GM23248 (cell line): ENCODE measurements around the gene CRB2. TPM values are rescaled to one million over a fixed set of nuclear protein-coding genes. Genes with fewer than 3 reads are reported as not detected.

ENCODE experiments used
- DNase-seq: peaks from one replicate; pipeline ENCODE4 v3.0.0-alpha.2; 2015
- H2AFZ ChIP-seq: fragments of 200-600 bp; sonication (generic); 2 replicates; pipeline ENCODE4 v1.6.1; 2016; ENCODE audit warnings: antibody characterized with exemption
- H3F3A ChIP-seq: fragments of 200-600 bp; sonication (generic); 2 replicates; pipeline ENCODE4 v1.6.1; 2016; ENCODE audit warnings: mild to moderate bottlenecking, antibody characterized with exemption, mixed run types; ENCODE audit not compliant: insufficient read depth
- H3K27ac ChIP-seq: fragments of 200-600 bp; sonication (generic); 2 replicates; pipeline ENCODE4 v1.5.1; 2016; ENCODE audit warnings: mild to moderate bottlenecking
- H3K27me3 ChIP-seq: fragments of 200-600 bp; sonication (generic); replicated peaks from 2 replicates; pipeline ENCODE4 v1.6.1; 2016; ENCODE audit warnings: mild to moderate bottlenecking; ENCODE audit not compliant: insufficient read depth
- H3K36me3 ChIP-seq: fragments of 200-600 bp; sonication (generic); 2 replicates; pipeline ENCODE4 v1.6.1; 2016; ENCODE audit warnings: low read depth, mild to moderate bottlenecking
- H3K4me1 ChIP-seq: fragments of 200-600 bp; sonication (generic); 2 replicates; pipeline ENCODE4 v1.6.1; 2016; ENCODE audit warnings: mild to moderate bottlenecking; ENCODE audit not compliant: insufficient read depth
- H3K4me2 ChIP-seq: fragments of 200-600 bp; sonication (generic); one replicate; pipeline ENCODE4 v1.6.1; 2016; ENCODE audit warnings: mild to moderate bottlenecking; ENCODE audit not compliant: unreplicated experiment
- H3K4me3 ChIP-seq: fragments of 200-600 bp; sonication (generic); 2 replicates; pipeline ENCODE4 v1.5.1; 2016; ENCODE audit warnings: mild to moderate bottlenecking
- H3K79me2 ChIP-seq: fragments of 200-600 bp; sonication (generic); 2 replicates; pipeline ENCODE4 v1.6.1; 2016; ENCODE audit warnings: mild to moderate bottlenecking; ENCODE audit not compliant: insufficient read depth
- H3K9ac ChIP-seq: fragments of 200-600 bp; sonication (generic); 2 replicates; pipeline ENCODE4 v1.6.1; 2016; ENCODE audit warnings: mild to moderate bottlenecking
- H3K9me2 ChIP-seq: fragments of 200-600 bp; sonication (generic); 2 replicates; pipeline ENCODE4 v1.6.1; 2016; ENCODE audit warnings: mixed run types, mild to moderate bottlenecking, moderate library complexity; ENCODE audit not compliant: insufficient read depth
- H3K9me3 ChIP-seq: fragments of 200-600 bp; sonication (generic); one replicate; pipeline ENCODE4 v1.6.1; 2017; ENCODE audit warnings: low read depth
- H4K20me1 ChIP-seq: fragments of 200-600 bp; sonication (generic); 2 replicates; pipeline ENCODE4 v1.6.0; 2016; ENCODE audit not compliant: insufficient read depth
- EZH2 ChIP-seq: fragments of 200-600 bp; sonication (generic); IDR thresholded peaks from 2 replicates; pipeline ENCODE4 v1.6.1; 2018; ENCODE audit warnings: antibody characterized with exemption, mild to moderate bottlenecking; ENCODE audit not compliant: insufficient read depth, poor library complexity, severe bottlenecking
- EZH2phosphoT487 ChIP-seq: fragments of 200-600 bp; sonication (generic); IDR thresholded peaks from 2 replicates; pipeline ENCODE4 v1.6.1; 2018; ENCODE audit warnings: antibody characterized with exemption, moderate library complexity, mild to moderate bottlenecking, low read depth; ENCODE audit not compliant: insufficient read depth
- WGBS, 2 experiments: methylation state at CpG; one replicate each; pipeline ENCODE4 v1.1.6; 2015 to 2017; ENCODE audit warnings: low lambda C conversion rate in 2 of 2, low coverage in 1 of 2; ENCODE audit errors: missing lambda C conversion rate in 2 of 2; 5-methylcytosine and 5-hydroxymethylcytosine counted together
- in situ Hi-C: fragments of 300-500 bp; cut with MboI; formaldehyde crosslinking; loops from 2 replicates; pipeline ENCODE4 v1.15.0; 2020
- polyA plus RNA-seq: library from polyadenylated mRNA; unstranded; fragments of >200 nt; fragmentation: Nextera tagmentation; extraction: Ambion mirVana; gene quantifications from 2 replicates; pipeline ENCODE4 v1.2.1, GENCODE V29; 2016
- total RNA-seq: library from RNA; depleted of rRNA; stranded (reverse); fragments of >200 nt; shearing (Covaris generic); gene quantifications from 2 replicates; pipeline ENCODE4 v1.2.3, GENCODE V29; 2014

CRB2 gene
- total and polyA plus RNA-seq, 2 experiments from 2014 or later, result not detected

DNA sequence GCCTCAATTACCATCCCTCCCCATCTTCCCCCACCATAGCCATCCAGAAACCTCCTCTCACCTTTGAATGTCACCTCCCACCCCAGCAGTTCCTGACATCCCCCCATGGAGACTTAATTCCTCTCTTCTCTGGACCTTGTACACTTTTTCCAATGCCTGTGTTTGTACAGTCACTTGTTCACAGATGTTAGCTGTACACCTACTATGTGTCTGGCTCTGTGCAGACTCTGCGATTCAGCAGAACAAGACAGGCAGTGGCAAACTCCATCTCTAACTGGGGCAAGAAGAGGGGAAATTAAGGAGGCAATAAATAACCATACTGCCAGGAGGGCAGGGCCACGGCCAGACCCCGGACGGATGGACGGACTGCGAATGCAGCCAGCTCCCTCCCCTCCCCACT is 29.8 kb upstream of the CRB2 start:
- DNase-seq, result no peak
- H3K9me2 ChIP-seq, result no peaks in the 10 kb centered on the region
- no peak overlapping the region for H2AFZ ChIP-seq
- in situ Hi-C loops, result no loop called here
- no peaks in the 10 kb centered on the region for H3K36me3 ChIP-seq
- H3K4me1 ChIP-seq, result no peaks in the 10 kb centered on the region
- no peaks in the 10 kb centered on the region for H4K20me1 ChIP-seq
- no peaks in the 10 kb centered on the region for H3F3A ChIP-seq
- peaks cover 7% of the 10 kb centered on the region; the same call in 1 of the 2 replicates for H3K27me3 ChIP-seq
- TF ChIP-seq EZH2, result no peak
- TF ChIP-seq EZH2phosphoT487, result no peak
- no peak overlapping the region for H3K9ac ChIP-seq
- no peaks in the 10 kb centered on the region for H3K79me2 ChIP-seq
- no peak overlapping the region for H3K4me2 ChIP-seq
- no peak overlapping the region for H3K4me3 ChIP-seq
- 77 to 81% methylated on average over 6 of the region's 6 CpGs for WGBS, 2 experiments
- H3K9me3 ChIP-seq, result no peaks in the 10 kb centered on the region
- no peak overlapping the region for H3K27ac ChIP-seq

GRCh38 chr9:123326662-123327093 is 29.3 kb upstream of the CRB2 start:
- Histone ChIP-seq H3K9me3 (no peaks in the 10 kb centered on the region), H3K4me3 (no peak overlapping the region), H3K4me1 (no peaks in the 10 kb centered on the region), H3K9me2 (no peaks in the 10 kb centered on the region), H3K4me2 (no peak overlapping the region), H2AFZ (no peak overlapping the region), H3K27ac (no peak overlapping the region), H3F3A (no peaks in the 10 kb centered on the region), H3K27me3 (peaks cover 7% of the 10 kb centered on the region; the same call in 1 of the 2 replicates), H3K36me3 (no peaks in the 10 kb centered on the region), H4K20me1 (no peaks in the 10 kb centered on the region), H3K9ac (no peak overlapping the region), H3K79me2 (no peaks in the 10 kb centered on the region)
- DNase-seq, result no peak
- TF ChIP-seq EZH2 (no peak), EZH2phosphoT487 (no peak)
- in situ Hi-C loops, result no loop called here
- WGBS, 2 experiments, result 76 to 86% methylated on average over 5 of the region's 5 CpGs

GRCh38 chr9:123327697-123328100 is 28.3 kb upstream of the CRB2 start:
- H3K9me3 ChIP-seq, result no peaks in the 10 kb centered on the region
- in situ Hi-C loops, result no loop called here
- H3F3A ChIP-seq, result peaks cover 4% of the 10 kb centered on the region; the same call in 1 of the 2 replicates
- WGBS, 2 experiments, result 78 to 84% methylated on average over 8 of the region's 8 CpGs
- H4K20me1 ChIP-seq, result no peaks in the 10 kb centered on the region
- no peak overlapping the region for H3K4me3 ChIP-seq
- no peak overlapping the region for H3K9ac ChIP-seq
- TF ChIP-seq EZH2phosphoT487, result no peak
- no peak for TF ChIP-seq EZH2
- no peak overlapping the region for H3K27ac ChIP-seq
- no peaks in the 10 kb centered on the region for H3K79me2 ChIP-seq
- H3K36me3 ChIP-seq, result no peaks in the 10 kb centered on the region
- no peak overlapping the region for H3K4me2 ChIP-seq
- DNase-seq, result no peak
- H3K4me1 ChIP-seq, result peaks cover 1% of the 10 kb centered on the region
- H2AFZ ChIP-seq, result no peak overlapping the region
- H3K27me3 ChIP-seq, result peaks cover 7% of the 10 kb centered on the region; the same call in 1 of the 2 replicates
- H3K9me2 ChIP-seq, result no peaks in the 10 kb centered on the region

- no peak overlapping the region for H2AFZ ChIP-seq
- H3K79me2 ChIP-seq, result no peaks in the 10 kb centered on the region
- H3K9ac ChIP-seq, result no peak overlapping the region
- no peak overlapping the region for H3K27ac ChIP-seq
- H3F3A ChIP-seq, result peaks cover 6% of the 10 kb centered on the region; the same call in 1 of the 2 replicates
- peaks cover 6% of the 10 kb centered on the region; the same call in 1 of the 2 replicates for H3K27me3 ChIP-seq
- H3K4me2 ChIP-seq, result no peak overlapping the region
- H3K9me3 ChIP-seq, result no peaks in the 10 kb centered on the region
- peaks cover 4% of the 10 kb centered on the region for H3K4me1 ChIP-seq
- in situ Hi-C loops, result no loop called here
- no peak overlapping the region for H3K4me3 ChIP-seq
- H3K36me3 ChIP-seq, result no peaks in the 10 kb centered on the region
- H4K20me1 ChIP-seq, result no peaks in the 10 kb centered on the region
- no peak for TF ChIP-seq EZH2
- no peak for TF ChIP-seq EZH2phosphoT487
- no peaks in the 10 kb centered on the region for H3K9me2 ChIP-seq
- WGBS, 2 experiments, result 52 to 62% methylated on average over 6 of the region's 6 CpGs
- DNase-seq, result peak; percentile 53
Observed at GRCh38 chr9:123329329-123329955, 26.6 kb upstream of the CRB2 start.
